Mucosa of descending colon (tissue), 3 donors: ENCODE measurements around the gene CCL25. TPM values are rescaled to one million over a fixed set of nuclear protein-coding genes. Genes with fewer than 3 reads are reported as not detected.

Source experiments
- ATAC-seq: fragments of 200-7000 bp; cut with Tn5 transposase; one replicate; pipeline ENCODE4 v1.9.1; 2020; ENCODE audit warnings: mild to moderate bottlenecking, moderate library complexity
- DNase-seq, 3 donors: peaks; one replicate each; pipeline ENCODE4 v3.0.0-alpha.2; 2020
- H3K36me3 ChIP-seq: fragments of 200-600 bp; one replicate; pipeline ENCODE4 v1.8.0; 2021; ENCODE audit warnings: low read depth, mild to moderate bottlenecking
- H3K4me1 ChIP-seq: fragments of 200-600 bp; one replicate; pipeline ENCODE4 v1.8.0; 2021; ENCODE audit warnings: low read depth, mild to moderate bottlenecking
- H3K4me3 ChIP-seq: fragments of 200-600 bp; one replicate; pipeline ENCODE4 v1.8.0; 2021; ENCODE audit warnings: mild to moderate bottlenecking
- H3K9me3 ChIP-seq: fragments of 200-600 bp; one replicate; pipeline ENCODE4 v1.8.0; 2021; ENCODE audit warnings: mild to moderate bottlenecking
- intact Hi-C, 2 donors: fragments of 100-400 bp; cut with DNase I in 1 of 2; cut with micrococcal nuclease in 1 of 2; formaldehyde crosslinking; loops; one replicate each; pipeline versions ENCODE4 v1.11.0 to v1.11.1; 2022; cut with DNase I, micrococcal nuclease
- total RNA-seq, 3 donors: library from RNA; stranded (reverse); fragmentation: NEBNext Ultra II Directional in 2 of 3; extraction: Animal tissue kit (Norgen Biotek cat#: 25700) in 2 of 3; gene quantifications; one replicate each; pipeline versions ENCODE4 v1.2.1 to v1.2.4, GENCODE V29; 2021 to 2023
- TF ChIP-seq, protein P1 (sequence below): fragments of 200-600 bp; IDR thresholded peaks from one replicate; pipeline ENCODE4 v1.8.0; 2022; ENCODE audit warnings: antibody characterized with exemption, mild to moderate bottlenecking
- donor health status: DM: no; HTN: no; CAD: no; lungs with moderate emphysema.
- donor health status: DM: no; HTN: no; CAD: no.
- donor health status: DM: no; HTN: yes; CAD: no.

The CCL25 gene
- total RNA-seq, 3 donors from 2014 or later = not detected

GRCh38 chr19:8089664-8090601 lies 37.4 kb downstream of the CCL25 start:
- no peak for ATAC-seq
- H3K36me3 ChIP-seq = no peaks in the 10 kb centered on the region
- DNase-seq = no peak
- intact Hi-C loops = no loop called here
- H3K4me1 ChIP-seq = no peaks in the 10 kb centered on the region
- no peak overlapping the region for H3K4me3 ChIP-seq
- H3K9me3 ChIP-seq = peaks cover 11% of the 10 kb centered on the region
- TF ChIP-seq, protein P1, sequence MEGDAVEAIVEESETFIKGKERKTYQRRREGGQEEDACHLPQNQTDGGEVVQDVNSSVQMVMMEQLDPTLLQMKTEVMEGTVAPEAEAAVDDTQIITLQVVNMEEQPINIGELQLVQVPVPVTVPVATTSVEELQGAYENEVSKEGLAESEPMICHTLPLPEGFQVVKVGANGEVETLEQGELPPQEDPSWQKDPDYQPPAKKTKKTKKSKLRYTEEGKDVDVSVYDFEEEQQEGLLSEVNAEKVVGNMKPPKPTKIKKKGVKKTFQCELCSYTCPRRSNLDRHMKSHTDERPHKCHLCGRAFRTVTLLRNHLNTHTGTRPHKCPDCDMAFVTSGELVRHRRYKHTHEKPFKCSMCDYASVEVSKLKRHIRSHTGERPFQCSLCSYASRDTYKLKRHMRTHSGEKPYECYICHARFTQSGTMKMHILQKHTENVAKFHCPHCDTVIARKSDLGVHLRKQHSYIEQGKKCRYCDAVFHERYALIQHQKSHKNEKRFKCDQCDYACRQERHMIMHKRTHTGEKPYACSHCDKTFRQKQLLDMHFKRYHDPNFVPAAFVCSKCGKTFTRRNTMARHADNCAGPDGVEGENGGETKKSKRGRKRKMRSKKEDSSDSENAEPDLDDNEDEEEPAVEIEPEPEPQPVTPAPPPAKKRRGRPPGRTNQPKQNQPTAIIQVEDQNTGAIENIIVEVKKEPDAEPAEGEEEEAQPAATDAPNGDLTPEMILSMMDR = no peak

DNA sequence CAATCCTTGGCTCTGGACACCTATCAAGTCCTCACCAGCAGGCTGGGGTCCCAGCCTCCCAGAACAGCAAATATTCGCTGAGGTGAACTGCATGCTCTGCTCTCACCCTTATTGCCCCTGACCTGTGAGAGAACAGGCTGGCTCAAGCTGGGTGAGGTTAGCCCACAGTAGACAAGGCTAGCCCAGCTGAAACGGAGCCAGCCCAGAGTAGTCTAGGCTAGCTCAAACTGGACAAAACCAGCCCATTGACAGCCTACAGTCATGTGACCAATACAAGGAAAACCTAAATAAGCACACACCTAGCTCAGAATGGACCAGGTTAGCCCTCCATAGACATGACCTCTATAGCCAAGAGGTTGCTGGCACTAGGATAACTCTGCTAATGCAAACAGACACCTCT lies 38.4 kb downstream of the CCL25 start:
- ATAC-seq (no peak), DNase-seq (no peak)
- Histone ChIP-seq H3K36me3 (no peaks in the 10 kb centered on the region), H3K4me1 (no peaks in the 10 kb centered on the region), H3K9me3 (peaks cover 21% of the 10 kb centered on the region), H3K4me3 (no peak overlapping the region)
- intact Hi-C loops = no loop called here
- TF ChIP-seq, protein P1 = no peak

DNA sequence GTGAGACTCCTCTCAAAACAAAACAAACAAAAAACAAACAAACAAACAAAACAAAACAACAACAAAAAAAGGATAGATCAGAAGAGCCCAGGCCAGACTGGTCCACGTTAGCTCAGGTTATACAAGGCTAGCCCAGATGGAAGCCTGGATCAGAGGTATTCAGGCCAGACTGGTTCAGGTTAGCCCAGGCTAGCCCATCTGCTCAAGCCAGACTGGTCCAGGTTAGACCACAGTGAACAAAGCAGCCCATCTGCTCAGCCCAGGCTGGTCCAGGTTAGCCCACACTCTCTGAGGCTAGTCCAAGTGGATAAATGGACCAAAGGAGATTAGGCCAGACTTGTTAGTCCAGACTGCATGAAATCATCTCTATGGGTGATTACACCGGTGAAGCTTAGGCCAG lies 41.2 kb downstream of the CCL25 start:
- intact Hi-C loops = no loop called here
- no peak overlapping the region for H3K4me3 ChIP-seq
- ATAC-seq = no peak

DNA sequence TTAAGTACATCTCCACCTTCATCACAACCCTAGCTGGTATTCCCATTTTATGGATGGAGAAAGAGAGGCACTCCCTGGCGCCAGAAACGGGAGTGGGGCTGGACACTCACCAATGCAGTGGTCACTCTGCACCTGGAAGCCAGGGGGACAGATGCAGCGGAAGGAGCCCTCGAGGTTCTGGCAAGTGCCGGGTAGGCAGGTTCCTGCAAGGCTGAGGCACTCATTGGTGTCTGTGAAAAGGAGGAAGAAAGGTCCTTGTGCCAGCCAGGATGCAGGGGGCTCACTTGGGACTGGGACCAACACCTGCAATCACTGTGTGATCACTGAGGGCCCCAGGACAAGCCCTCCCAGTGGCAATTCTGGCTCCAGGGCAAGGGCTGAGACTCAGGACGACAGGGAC lies 41.8 kb downstream of the CCL25 start:
- no peaks in the 10 kb centered on the region for H3K36me3 ChIP-seq
- ATAC-seq = no peak
- H3K9me3 ChIP-seq = peaks cover 31% of the 10 kb centered on the region
- no peaks in the 10 kb centered on the region for H3K4me1 ChIP-seq
- intact Hi-C loops = no loop called here
- TF ChIP-seq, protein P1 = no peak
- DNase-seq = no peak
- H3K4me3 ChIP-seq = no peak overlapping the region

More for the DNA sequence above, 41.2 kb downstream of the CCL25 start:
- Histone ChIP-seq H3K9me3 (peaks cover 31% of the 10 kb centered on the region), H3K4me1 (no peaks in the 10 kb centered on the region), H3K36me3 (no peaks in the 10 kb centered on the region)
- TF ChIP-seq, protein P1 = no peak
- DNase-seq = no peak

DNA sequence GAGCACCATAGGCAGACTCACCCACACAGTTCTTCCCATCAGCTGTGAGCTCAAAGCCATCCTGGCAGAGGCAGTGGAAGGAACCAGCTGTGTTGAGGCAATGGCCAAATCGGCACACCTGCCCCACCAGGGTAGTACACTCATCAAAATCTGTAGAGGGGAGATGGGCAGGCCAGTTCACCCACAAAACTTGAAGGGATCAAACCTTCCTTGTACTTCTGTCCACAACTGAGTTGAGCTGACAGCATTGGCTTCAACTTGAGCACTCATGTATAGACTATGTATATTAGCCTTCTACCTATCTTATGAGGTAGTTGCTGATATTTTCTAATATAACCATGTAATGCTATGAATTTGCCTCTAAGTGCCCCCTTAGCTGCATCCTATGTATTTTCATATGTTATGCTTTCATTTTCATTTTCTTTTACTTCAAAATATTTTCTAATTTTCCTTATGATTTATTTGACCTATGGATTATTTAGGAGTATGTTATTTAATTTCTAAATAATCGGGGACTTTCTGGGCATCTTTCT lies 42.9 kb downstream of the CCL25 start:
- DNase-seq = no peak
- TF ChIP-seq, protein P1 = no peak
- Histone ChIP-seq H3K4me1 (no peaks in the 10 kb centered on the region), H3K9me3 (peaks cover 31% of the 10 kb centered on the region), H3K4me3 (no peak overlapping the region), H3K36me3 (no peaks in the 10 kb centered on the region)
- ATAC-seq = no peak
- intact Hi-C loops = no loop called here
